Islet of Langerhans (tissue), 1 donor: ENCODE data around the gene SZRD1.

Experiments
- FAIRE-seq: peaks from one replicate; lab custom pipeline; 2011; peaks lifted over from hg19 to GRCh38; lab: Jason Lieb, UNC

Gene SZRD1

DNA sequence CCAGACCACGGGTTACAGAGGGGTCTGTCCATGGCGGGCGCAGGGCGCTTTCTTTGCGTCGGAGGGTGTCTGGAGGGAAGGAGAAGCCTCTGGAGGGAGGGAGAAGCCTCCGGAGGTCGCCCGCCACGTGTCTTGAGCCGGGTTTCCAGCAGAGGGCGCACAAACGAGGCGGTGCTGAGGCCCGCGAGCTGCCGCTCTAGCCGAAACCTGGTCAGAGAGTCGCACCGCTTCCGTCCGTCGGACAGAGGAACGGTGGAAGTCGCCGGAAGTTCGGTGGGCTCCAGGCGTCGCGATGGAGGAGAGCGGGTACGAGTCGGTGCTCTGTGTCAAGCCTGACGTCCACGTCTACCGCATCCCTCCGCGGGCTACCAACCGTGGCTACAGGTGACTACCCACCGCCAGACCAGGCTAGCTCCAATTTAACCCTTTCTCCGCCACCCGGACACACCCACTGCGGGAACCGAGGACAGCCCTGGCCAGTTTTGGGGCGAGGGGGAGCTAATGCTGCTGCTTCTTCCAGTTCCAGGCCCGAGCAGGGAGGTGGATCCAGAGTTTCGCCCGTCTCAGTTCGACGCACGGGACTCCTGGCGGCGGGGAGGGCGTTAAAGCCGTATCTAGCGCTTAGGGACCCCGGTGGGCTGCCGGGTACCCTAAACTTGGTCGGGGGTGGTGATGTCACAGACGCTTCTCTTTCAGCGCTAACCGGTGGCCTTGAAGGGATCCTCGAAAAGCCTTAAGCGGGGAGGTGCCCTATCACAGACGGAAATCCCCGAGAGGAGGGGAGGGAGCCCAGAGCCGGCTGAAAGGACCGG lies 73.6 kb downstream of the SZRD1 start, which contains the start of gene NECAP2:
Gene NECAP2, plus strand, starts transcription at position 255 of the 812 bp plus-strand sequence. Its CDS starts 38 bp downstream, at position 293.
- FAIRE-seq = no peak

GRCh38 chr1:16441282-16441665 lies 74.2 kb downstream of the SZRD1 start:
- FAIRE-seq = no peak

DNA sequence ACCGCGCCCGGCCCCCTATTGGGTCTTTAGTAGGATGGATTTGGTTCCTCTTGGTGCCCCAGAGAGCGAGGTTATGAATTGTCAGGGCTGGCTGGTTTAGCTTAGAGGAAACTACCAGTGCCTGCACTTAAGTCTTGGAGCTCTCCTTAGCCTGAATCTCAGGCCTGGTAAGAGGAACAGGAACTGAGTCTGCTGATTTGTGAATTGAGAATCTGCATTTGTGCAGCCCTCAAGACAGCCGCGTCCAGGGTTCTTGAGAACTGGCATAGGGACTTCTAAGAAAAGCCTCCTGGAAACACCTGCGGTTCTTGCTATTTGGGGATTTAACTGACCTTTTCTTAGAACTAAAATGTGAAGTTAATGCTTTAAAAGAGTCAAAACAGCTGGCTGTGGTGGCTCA lies 75.2 kb downstream of the SZRD1 start:
- FAIRE-seq = no peak

GRCh38 chr1:16442941-16443340 lies 75.9 kb downstream of the SZRD1 start:
- FAIRE-seq = no peak

- no peak for FAIRE-seq
Measured at GRCh38 chr1:16443975-16444770, 77.1 kb downstream of the SZRD1 start.

DNA sequence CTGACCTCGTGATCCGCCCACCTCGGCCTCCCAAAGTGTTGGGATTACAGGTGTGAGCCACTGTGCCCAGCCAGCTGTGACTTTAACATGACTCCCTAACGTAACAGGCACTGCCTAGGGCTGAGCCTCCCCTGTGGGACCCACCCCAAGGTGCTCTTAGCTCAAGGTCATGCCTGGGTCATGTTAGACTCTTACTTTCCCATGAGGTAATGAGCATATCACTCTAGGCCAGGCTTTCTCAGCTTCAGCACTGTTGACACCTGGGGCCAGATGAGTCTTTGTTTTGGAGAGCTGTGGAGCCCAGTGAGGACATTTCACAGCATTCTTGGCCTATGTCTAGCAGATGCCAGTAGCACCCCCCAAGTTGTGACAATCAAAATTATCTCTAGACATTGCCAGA lies 78.0 kb downstream of the SZRD1 start:
- no peak for FAIRE-seq

GRCh38 chr1:16446116-16446515 lies 79.1 kb downstream of the SZRD1 start:
- no peak for FAIRE-seq

GRCh38 chr1:16447641-16448040 lies 80.6 kb downstream of the SZRD1 start:
- FAIRE-seq = no peak
